ENCODE measurements around the gene IFT43. TPM values are rescaled to one million over a fixed set of nuclear protein-coding genes. Genes with fewer than 3 reads are reported as not detected.

Gene IFT43
- total RNA-seq, 2 donors from 2014 or later: 7.9 to 11.5 TPM

- H3K27ac Mint-ChIP-seq: no peak overlapping the region
- no peaks in the 10 kb centered on the region for H3K9me3 Mint-ChIP-seq
- peaks cover 0 to 3% of the 10 kb centered on the region in 2 donors for H3K4me1 Mint-ChIP-seq (ENCODE audit: low read depth in 2 of 2)
- peaks cover 53 to 65% of the 10 kb centered on the region in 2 donors for H3K27me3 Mint-ChIP-seq
- ATAC-seq (no peak), DNase-seq (ENCODE audit: low spot score) (no peak)
- no peak overlapping the region for H3K4me3 Mint-ChIP-seq
- no peaks in the 10 kb centered on the region for H3K36me3 Mint-ChIP-seq
Measured at GRCh38 chr14:76129851-76130576, 144.5 kb downstream of the IFT43 start.

- no peaks in the 10 kb centered on the region for H3K9me3 Mint-ChIP-seq
- H3K4me3 Mint-ChIP-seq: no peak overlapping the region
- no peaks in the 10 kb centered on the region for H3K36me3 Mint-ChIP-seq
- H3K27me3 Mint-ChIP-seq: peaks cover 53 to 76% of the 10 kb centered on the region in 2 donors
- H3K27ac Mint-ChIP-seq: no peak overlapping the region
- DNase-seq (ENCODE audit: low spot score) (no peak), ATAC-seq (no peak)
- peaks cover 0 to 3% of the 10 kb centered on the region in 2 donors for H3K4me1 Mint-ChIP-seq (ENCODE audit: low read depth in 2 of 2)
Measured at GRCh38 chr14:76131071-76131965, 145.8 kb downstream of the IFT43 start.

GRCh38 chr14:76133103-76133502 is 147.5 kb downstream of the IFT43 start:
- Mint-ChIP-seq H3K9me3 (no peaks in the 10 kb centered on the region), H3K4me1 (ENCODE audit: low read depth in 2 of 2) (peaks cover 3% of the 10 kb centered on the region in 2 donors), H3K4me3 (no peak overlapping the region), H3K36me3 (no peaks in the 10 kb centered on the region), H3K27me3 (peaks cover 56 to 73% of the 10 kb centered on the region in 2 donors), H3K27ac (no peak overlapping the region)
- DNase-seq (ENCODE audit: low spot score) (no peak), ATAC-seq (no peak)

Other genes starting within 250 kb of the IFT43 start
- 1 to 10 TPM; 1.4 to 3.8 TPM for gene TGFB3, start 3.8 kb upstream of the IFT43 start, total RNA-seq
- 10 to 100 TPM; 66.0 to 91.7 TPM for gene GPATCH2L, start 166.2 kb downstream of the IFT43 start, total RNA-seq